Glutamatergic neuron (in vitro differentiated cells): Measurements from ENCODE around the gene TMC5. TPM values are rescaled to one million over a fixed set of nuclear protein-coding genes. Genes with fewer than 3 reads are reported as not detected.

Source experiments
- DNase-seq: peaks from one replicate; pipeline ENCODE4 v3.0.0; 2022
- H3K27ac Mint-ChIP-seq: one replicate; pipeline ENCODE4 v1.8.0; 2020; ENCODE audit warnings: mild to moderate bottlenecking, mixed read lengths, inconsistent platforms; ENCODE audit not compliant: unreplicated experiment
- H3K27me3 Mint-ChIP-seq: one replicate; pipeline ENCODE4 v1.8.0; 2020; ENCODE audit warnings: mild to moderate bottlenecking, moderate library complexity, mixed read lengths, inconsistent platforms; ENCODE audit not compliant: unreplicated experiment
- H3K36me3 Mint-ChIP-seq: one replicate; pipeline ENCODE4 v1.8.0; 2020; ENCODE audit warnings: mild to moderate bottlenecking, mixed read lengths, inconsistent platforms; ENCODE audit not compliant: unreplicated experiment
- H3K4me1 Mint-ChIP-seq: one replicate; pipeline ENCODE4 v1.8.0; 2020; ENCODE audit warnings: mild to moderate bottlenecking, low read depth, mixed read lengths, inconsistent platforms; ENCODE audit not compliant: unreplicated experiment
- H3K4me3 Mint-ChIP-seq: one replicate; pipeline ENCODE4 v1.8.0; 2020; ENCODE audit warnings: mild to moderate bottlenecking, mixed read lengths, inconsistent platforms; ENCODE audit not compliant: unreplicated experiment
- H3K9me3 Mint-ChIP-seq: one replicate; pipeline ENCODE4 v1.8.0; 2020; ENCODE audit warnings: mild to moderate bottlenecking, moderate library complexity, mixed read lengths, inconsistent platforms; ENCODE audit not compliant: unreplicated experiment
- total RNA-seq: library from RNA; stranded (reverse); fragmentation: NEBNext Ultra II Directional; extraction: Animal tissue kit (Norgen Biotek cat#: 25700); gene quantifications from one replicate; pipeline ENCODE4 v1.2.1, GENCODE V29; 2021; ENCODE audit not compliant: unreplicated experiment
- TF ChIP-seq, protein P1 (sequence below): fragments of 200-600 bp; sonication (generic); IDR thresholded peaks from one replicate; pipeline ENCODE4 v1.5.0; 2021; ENCODE audit not compliant: partially characterized antibody, unreplicated experiment

The TMC5 gene
- total RNA-seq, 1 donor from 2014 or later: not detected

DNA sequence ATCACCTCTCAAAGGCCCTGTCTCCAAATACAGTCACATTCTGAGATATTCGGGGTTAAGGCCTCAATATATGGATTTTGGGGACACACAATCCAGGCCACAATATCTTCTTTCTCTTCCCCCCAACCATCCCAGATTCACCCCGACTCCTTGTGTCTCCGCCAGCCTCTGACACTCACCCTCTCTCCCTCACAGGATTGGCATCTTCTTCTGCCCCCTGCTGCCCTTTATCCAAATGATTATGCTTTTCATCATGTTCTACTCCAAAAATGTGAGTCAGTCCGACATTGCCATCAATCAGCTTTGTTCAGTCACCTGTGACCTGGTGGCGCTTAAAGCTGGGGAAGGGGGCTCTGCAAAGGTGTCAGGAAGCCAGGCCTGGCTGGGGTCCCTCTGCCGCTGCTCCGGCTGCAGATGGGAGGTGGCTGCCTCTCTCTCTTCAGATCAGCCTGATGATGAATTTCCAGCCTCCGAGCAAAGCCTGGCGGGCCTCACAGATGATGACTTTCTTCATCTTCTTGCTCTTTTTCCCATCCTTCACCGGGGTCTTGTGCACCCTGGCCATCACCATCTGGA lies 69.2 kb downstream of the TMC5 start:
- Mint-ChIP-seq H3K27ac (no peak overlapping the region), H3K27me3 (peaks cover 5% of the 10 kb centered on the region), H3K4me1 (no peaks in the 10 kb centered on the region), H3K36me3 (no peaks in the 10 kb centered on the region), H3K4me3 (no peak overlapping the region), H3K9me3 (peaks cover 2% of the 10 kb centered on the region)
- TF ChIP-seq, protein P1, sequence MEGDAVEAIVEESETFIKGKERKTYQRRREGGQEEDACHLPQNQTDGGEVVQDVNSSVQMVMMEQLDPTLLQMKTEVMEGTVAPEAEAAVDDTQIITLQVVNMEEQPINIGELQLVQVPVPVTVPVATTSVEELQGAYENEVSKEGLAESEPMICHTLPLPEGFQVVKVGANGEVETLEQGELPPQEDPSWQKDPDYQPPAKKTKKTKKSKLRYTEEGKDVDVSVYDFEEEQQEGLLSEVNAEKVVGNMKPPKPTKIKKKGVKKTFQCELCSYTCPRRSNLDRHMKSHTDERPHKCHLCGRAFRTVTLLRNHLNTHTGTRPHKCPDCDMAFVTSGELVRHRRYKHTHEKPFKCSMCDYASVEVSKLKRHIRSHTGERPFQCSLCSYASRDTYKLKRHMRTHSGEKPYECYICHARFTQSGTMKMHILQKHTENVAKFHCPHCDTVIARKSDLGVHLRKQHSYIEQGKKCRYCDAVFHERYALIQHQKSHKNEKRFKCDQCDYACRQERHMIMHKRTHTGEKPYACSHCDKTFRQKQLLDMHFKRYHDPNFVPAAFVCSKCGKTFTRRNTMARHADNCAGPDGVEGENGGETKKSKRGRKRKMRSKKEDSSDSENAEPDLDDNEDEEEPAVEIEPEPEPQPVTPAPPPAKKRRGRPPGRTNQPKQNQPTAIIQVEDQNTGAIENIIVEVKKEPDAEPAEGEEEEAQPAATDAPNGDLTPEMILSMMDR: no peak
- DNase-seq: no peak

DNA sequence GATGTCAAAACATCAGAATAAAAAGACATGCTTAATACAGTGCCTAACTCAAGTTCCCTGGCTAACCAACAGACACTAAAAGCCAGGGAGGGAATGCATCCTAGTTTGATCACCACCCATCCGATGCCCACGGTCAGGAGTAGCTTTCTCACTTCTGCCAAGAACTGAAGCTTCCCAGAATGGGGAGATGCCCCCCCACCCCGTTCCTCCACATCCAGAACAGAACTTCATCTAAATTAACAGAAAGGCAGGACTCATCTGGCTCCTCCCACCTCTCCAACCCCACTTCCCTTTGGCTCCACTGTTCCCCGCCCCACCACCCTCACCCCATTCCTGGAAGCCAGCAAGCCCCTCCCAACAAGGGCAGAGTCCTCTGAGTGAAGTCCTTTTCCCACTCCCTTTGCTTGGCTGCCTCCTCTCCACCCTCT lies 70.5 kb downstream of the TMC5 start:
- Mint-ChIP-seq H3K27ac (no peak overlapping the region), H3K4me3 (no peak overlapping the region), H3K4me1 (no peaks in the 10 kb centered on the region), H3K9me3 (peaks cover 2% of the 10 kb centered on the region), H3K36me3 (no peaks in the 10 kb centered on the region), H3K27me3 (peaks cover 5% of the 10 kb centered on the region)
- TF ChIP-seq, protein P1: no peak
- no peak for DNase-seq

DNA sequence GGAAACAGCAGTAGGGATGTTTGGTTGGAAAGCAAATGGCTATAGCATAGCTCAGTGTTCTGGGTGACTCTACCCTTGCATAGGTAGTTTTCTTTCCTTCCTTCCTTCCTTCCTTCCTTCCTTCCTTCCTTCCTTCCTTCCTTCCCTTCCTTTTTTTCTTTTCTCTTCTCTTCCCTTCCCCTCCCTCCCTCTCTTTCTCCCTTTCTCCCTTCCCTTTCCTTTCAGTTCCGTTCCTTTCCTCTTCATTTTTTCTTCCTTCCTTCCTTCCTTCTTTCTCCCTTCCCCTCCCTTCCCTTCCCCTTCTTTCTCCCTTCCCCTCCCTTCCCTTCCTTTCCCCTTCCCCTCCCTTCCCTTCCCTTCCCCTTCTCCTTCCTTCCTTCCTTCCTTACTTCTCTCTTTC lies 72.9 kb downstream of the TMC5 start:
- no peak for DNase-seq
- H3K4me1 Mint-ChIP-seq: no peaks in the 10 kb centered on the region
- peaks cover 5% of the 10 kb centered on the region for H3K27me3 Mint-ChIP-seq
- no peak overlapping the region for H3K27ac Mint-ChIP-seq
- H3K9me3 Mint-ChIP-seq: peaks cover 2% of the 10 kb centered on the region
- H3K4me3 Mint-ChIP-seq: no peak overlapping the region
- no peaks in the 10 kb centered on the region for H3K36me3 Mint-ChIP-seq
- TF ChIP-seq, protein P1: no peak

DNA sequence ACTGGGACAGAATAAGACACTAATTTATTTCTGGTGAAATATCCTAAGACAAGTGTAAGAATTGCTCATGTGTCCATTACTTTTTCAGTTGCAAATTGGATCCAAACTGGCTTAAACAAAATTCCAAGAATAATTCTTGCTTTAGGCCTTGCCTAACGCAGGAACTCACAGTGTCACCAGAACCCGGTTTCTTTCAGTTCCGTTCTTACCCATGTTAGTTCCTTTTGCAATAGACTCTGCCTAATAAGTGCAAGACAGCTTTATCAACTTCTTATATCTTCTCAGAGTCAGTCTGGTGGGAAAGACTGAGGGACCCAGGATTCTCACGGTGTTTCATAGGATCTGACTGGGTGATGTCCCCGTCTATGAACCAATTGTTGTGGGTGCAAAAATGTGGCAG lies 79.5 kb downstream of the TMC5 start:
- H3K9me3 Mint-ChIP-seq: no peaks in the 10 kb centered on the region

DNA sequence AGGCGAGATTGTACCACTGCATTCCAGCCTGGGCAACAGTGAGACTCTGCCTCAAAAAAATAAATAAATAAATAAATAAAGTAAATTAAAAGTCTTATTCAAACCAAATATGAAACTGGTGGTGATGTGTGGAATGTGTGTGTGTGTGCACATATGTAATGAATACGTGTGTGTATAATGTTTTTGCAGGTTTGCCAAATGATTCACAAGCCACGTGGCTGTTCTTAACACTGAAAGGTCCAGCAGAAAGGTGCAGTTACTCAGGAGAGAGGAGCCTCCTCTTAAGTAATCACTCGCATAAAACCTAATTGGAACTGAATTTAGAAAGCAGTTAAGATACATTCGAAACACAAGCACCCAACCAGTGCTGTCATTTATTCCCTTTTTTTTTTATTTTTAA lies 81.3 kb downstream of the TMC5 start:
- Mint-ChIP-seq H3K9me3 (no peaks in the 10 kb centered on the region), H3K4me3 (no peak overlapping the region), H3K27me3 (no peaks in the 10 kb centered on the region), H3K36me3 (no peaks in the 10 kb centered on the region), H3K4me1 (no peaks in the 10 kb centered on the region), H3K27ac (no peak overlapping the region)
- no peak for DNase-seq
- TF ChIP-seq, protein P1: no peak

More for the DNA sequence above, 79.5 kb downstream of the TMC5 start:
- no peaks in the 10 kb centered on the region for H3K36me3 Mint-ChIP-seq
- DNase-seq: no peak
- no peak overlapping the region for H3K4me3 Mint-ChIP-seq
- TF ChIP-seq, protein P1: no peak
- H3K4me1 Mint-ChIP-seq: no peaks in the 10 kb centered on the region
- no peak overlapping the region for H3K27ac Mint-ChIP-seq
- H3K27me3 Mint-ChIP-seq: no peaks in the 10 kb centered on the region
